Measurements from ENCODE around the gene OR10G7.

The OR10G7 gene, protein sequence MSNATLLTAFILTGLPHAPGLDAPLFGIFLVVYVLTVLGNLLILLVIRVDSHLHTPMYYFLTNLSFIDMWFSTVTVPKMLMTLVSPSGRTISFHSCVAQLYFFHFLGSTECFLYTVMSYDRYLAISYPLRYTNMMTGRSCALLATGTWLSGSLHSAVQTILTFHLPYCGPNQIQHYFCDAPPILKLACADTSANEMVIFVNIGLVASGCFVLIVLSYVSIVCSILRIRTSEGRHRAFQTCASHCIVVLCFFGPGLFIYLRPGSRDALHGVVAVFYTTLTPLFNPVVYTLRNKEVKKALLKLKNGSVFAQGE

DNA sequence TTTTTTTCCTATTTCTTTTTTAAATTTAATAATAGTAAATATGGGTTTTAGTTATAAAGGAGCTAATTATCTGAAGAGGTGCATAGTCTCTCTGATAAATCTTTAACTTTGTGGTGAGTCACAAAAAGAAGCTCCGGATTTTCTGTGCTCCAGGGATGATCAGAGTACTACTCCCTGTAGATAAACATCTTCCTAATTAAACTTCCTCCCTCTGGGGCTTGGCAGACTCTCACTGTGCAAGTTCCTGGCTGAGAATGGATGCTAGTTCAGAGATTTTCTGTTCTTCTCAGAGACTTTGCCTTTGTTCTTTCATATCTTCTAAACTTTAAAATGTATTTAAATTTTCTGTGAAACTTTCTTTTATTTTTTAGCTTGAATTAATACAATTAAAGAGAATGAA, at the start of gene OR10G7:
Gene OR10G7, minus strand, starts transcription at position 72 of the 400 bp plus-strand sequence. CDS start 2,324 bp downstream, outside the sequence.
- Histone ChIP-seq H3K36me3 (ENCODE audit: control insufficient read depth in 2 of 2, insufficient read depth in 2 of 2, low read length in 2 of 2) (no peaks in the 10 kb centered on the region), H3K4me1 (ENCODE audit: control insufficient read depth in 2 of 2, insufficient read depth in 2 of 2, low read length in 2 of 2) (no peaks in the 10 kb centered on the region)

DNA sequence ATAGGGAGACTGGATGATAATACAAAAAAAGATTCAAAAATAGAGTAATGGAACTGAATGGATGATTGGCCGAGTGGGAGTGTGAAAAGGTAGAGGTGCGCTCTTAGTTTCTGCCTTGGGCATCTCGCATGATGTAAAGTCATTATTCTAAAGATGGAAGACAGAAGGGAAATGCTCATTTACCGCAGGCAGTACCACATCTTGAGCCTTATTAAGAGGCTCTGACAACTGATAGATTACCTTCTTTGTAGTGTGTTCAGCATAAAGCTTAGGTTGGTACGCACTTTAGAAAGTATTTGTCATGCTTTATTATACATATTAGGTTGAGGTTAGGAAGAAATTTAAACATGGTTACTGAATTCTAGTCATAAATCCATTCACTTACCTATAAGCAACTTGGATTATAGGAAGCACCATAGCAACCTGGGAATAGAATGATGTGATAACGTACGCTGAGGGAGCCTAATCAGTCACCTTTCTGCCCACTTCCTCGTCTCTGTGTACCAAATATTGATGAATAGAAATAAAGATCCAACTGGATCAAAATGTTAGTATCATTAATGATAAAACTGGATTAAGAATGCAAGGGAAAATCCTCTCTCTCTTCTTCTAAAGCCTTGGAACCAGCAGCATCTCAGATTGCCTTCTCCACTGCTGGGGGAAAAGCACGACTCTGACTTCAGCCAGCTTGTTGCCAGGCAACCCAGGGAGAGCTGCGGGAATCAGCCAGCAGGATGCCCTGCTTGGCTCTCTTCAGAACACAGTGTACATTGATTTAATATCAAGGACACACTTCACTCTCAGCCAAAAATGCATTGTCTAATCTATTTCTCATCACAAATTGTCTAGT, 45.1 kb upstream of the OR10G7 start:
- Histone ChIP-seq H3K27ac (ENCODE audit: low read depth in 2 of 2, low read length in 2 of 2) (no peak overlapping the region), H3K27me3 (ENCODE audit: control insufficient read depth in 2 of 2, insufficient read depth in 2 of 2, low read length in 2 of 2) (no peaks in the 10 kb centered on the region), H3K4me3 (ENCODE audit: low read length in 2 of 2) (no peak overlapping the region), H3K36me3 (ENCODE audit: control insufficient read depth in 2 of 2, insufficient read depth in 2 of 2, low read length in 2 of 2) (no peaks in the 10 kb centered on the region), H3K9me3 (ENCODE audit: control insufficient read depth in 2 of 2, low read length in 2 of 2) (no peaks in the 10 kb centered on the region), H3K9ac (ENCODE audit: low read depth in 1 of 2, low read length in 2 of 2) (no peak overlapping the region), H3K4me1 (ENCODE audit: control insufficient read depth in 2 of 2, insufficient read depth in 2 of 2, low read length in 2 of 2) (no peaks in the 10 kb centered on the region)

More for the DNA sequence above, at the start of gene OR10G7:
- H3K27me3 ChIP-seq (ENCODE audit: control insufficient read depth in 2 of 2, insufficient read depth in 2 of 2, low read length in 2 of 2) = no peaks in the 10 kb centered on the region
- no peak within 1 kb of the TSS for H3K27ac ChIP-seq (ENCODE audit: low read depth in 2 of 2, low read length in 2 of 2)
- H3K9ac ChIP-seq (ENCODE audit: low read depth in 1 of 2, low read length in 2 of 2) = no peak within 1 kb of the TSS
- H3K4me3 ChIP-seq (ENCODE audit: low read length in 2 of 2) = no peak within 1 kb of the TSS
- H3K9me3 ChIP-seq (ENCODE audit: control insufficient read depth in 2 of 2, low read length in 2 of 2) = no peaks in the 10 kb centered on the region

DNA sequence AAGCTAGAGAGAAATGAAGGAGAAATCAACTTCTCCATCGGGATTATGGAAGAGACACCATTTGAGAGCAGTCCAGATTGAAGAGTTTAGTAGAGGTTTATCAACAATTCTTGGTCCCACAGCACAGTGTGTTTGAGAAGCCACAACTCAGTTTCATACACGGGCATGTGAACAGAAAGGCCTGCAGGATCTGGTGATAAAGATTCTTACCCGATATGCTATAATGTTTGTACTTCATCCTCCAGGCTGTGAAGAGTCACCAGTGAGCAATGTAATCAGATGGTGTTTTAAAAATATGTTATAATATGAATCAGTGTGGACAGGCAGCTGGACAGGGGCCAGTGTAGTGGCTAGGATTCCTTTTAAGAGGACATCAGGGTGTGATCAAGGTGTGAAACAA, 44.5 kb upstream of the OR10G7 start:
- Histone ChIP-seq H3K4me3 (ENCODE audit: low read length in 2 of 2) (no peak overlapping the region), H3K27me3 (ENCODE audit: control insufficient read depth in 2 of 2, insufficient read depth in 2 of 2, low read length in 2 of 2) (no peaks in the 10 kb centered on the region), H3K36me3 (ENCODE audit: control insufficient read depth in 2 of 2, insufficient read depth in 2 of 2, low read length in 2 of 2) (no peaks in the 10 kb centered on the region), H3K4me1 (ENCODE audit: control insufficient read depth in 2 of 2, insufficient read depth in 2 of 2, low read length in 2 of 2) (no peaks in the 10 kb centered on the region), H3K9ac (ENCODE audit: low read depth in 1 of 2, low read length in 2 of 2) (no peak overlapping the region), H3K27ac (ENCODE audit: low read depth in 2 of 2, low read length in 2 of 2) (no peak overlapping the region), H3K9me3 (ENCODE audit: control insufficient read depth in 2 of 2, low read length in 2 of 2) (no peaks in the 10 kb centered on the region)

DNA sequence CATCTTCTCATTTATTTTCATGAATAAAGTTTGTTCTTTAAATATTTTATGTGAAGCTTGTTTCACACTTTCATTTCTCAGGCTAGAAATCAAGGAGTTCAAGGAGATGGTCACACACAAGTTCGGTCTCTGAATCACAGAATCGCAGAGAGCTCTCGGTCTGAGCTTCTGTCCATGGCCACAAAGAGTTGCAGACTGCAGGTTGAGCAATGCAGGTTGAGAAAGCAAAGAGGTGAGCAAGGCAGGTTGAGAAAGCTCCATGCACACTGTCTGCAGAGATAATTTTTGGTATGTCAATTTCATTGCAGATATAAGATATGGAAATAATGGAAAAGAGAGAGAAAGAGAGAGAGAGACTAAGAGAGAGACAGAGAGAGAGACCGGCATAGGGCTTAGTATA, 41.2 kb upstream of the OR10G7 start:
- Histone ChIP-seq H3K9me3 (ENCODE audit: control insufficient read depth in 2 of 2, low read length in 2 of 2) (no peaks in the 10 kb centered on the region), H3K36me3 (ENCODE audit: control insufficient read depth in 2 of 2, insufficient read depth in 2 of 2, low read length in 2 of 2) (no peaks in the 10 kb centered on the region), H3K4me1 (ENCODE audit: control insufficient read depth in 2 of 2, insufficient read depth in 2 of 2, low read length in 2 of 2) (no peaks in the 10 kb centered on the region), H3K4me3 (ENCODE audit: low read length in 2 of 2) (no peak overlapping the region), H3K9ac (ENCODE audit: low read depth in 1 of 2, low read length in 2 of 2) (no peak overlapping the region), H3K27ac (ENCODE audit: low read depth in 2 of 2, low read length in 2 of 2) (no peak overlapping the region), H3K27me3 (ENCODE audit: control insufficient read depth in 2 of 2, insufficient read depth in 2 of 2, low read length in 2 of 2) (no peaks in the 10 kb centered on the region)

DNA sequence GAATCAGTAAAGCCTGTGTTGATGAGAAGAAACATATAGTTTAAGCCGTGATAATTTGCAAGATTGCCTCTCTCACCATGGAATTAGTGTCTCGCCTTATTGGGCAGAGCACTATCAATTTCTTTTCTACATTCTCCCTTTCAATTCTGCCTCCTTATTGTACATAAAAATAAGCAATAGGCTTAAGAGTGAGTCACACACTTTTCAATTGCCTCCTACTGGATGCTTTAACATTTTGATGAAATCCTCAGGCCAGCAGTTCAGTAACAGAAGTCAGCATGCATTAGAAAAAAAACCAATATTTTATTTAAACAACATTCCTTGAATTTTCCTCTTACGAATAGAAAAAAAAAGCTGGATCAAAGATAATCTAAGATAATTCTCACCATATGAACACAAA, 40.4 kb upstream of the OR10G7 start:
- Histone ChIP-seq H3K36me3 (ENCODE audit: control insufficient read depth in 2 of 2, insufficient read depth in 2 of 2, low read length in 2 of 2) (no peaks in the 10 kb centered on the region), H3K4me3 (ENCODE audit: low read length in 2 of 2) (no peak overlapping the region), H3K27me3 (ENCODE audit: control insufficient read depth in 2 of 2, insufficient read depth in 2 of 2, low read length in 2 of 2) (no peaks in the 10 kb centered on the region), H3K4me1 (ENCODE audit: control insufficient read depth in 2 of 2, insufficient read depth in 2 of 2, low read length in 2 of 2) (no peaks in the 10 kb centered on the region), H3K27ac (ENCODE audit: low read depth in 2 of 2, low read length in 2 of 2) (no peak overlapping the region), H3K9ac (ENCODE audit: low read depth in 1 of 2, low read length in 2 of 2) (no peak overlapping the region), H3K9me3 (ENCODE audit: control insufficient read depth in 2 of 2, low read length in 2 of 2) (no peaks in the 10 kb centered on the region)

DNA sequence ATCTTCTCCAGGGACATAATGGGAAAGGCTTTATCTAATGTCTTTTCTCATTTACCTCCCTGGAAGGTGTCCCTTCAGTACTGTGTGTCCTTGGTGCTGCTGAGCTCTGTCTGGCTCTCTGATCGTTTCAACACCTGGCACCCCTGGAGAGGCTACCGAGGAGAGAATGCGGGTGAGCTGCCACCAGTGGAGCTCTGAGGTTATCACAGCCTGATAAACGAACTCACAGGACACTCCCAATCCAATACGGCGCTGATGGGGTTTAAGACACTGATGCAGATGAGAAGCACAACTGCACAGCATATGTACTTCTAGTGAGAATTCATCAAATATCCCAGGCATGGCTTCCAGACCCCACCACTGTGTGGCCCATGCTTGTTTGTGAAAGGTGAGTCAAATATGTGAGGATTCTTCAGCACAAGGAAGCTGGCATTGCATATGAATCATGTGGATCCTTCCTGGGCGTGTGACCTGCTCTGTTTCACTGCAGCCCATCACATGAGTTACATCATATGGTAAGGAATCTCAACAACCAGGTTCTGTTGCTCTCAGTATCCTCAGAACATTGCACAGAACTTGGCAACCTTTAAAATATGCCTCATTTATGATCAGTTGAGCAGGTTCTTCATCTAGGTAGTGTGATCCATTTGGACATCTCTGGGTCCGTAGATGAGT, 39.3 kb upstream of the OR10G7 start:
- Histone ChIP-seq H3K27me3 (ENCODE audit: control insufficient read depth in 2 of 2, insufficient read depth in 2 of 2, low read length in 2 of 2) (no peaks in the 10 kb centered on the region), H3K4me1 (ENCODE audit: control insufficient read depth in 2 of 2, insufficient read depth in 2 of 2, low read length in 2 of 2) (peaks cover 2 to 10% of the 10 kb centered on the region in 2 donors), H3K4me3 (ENCODE audit: low read length in 2 of 2) (no peak overlapping the region), H3K9ac (ENCODE audit: low read depth in 1 of 2, low read length in 2 of 2) (no peak overlapping the region), H3K9me3 (ENCODE audit: control insufficient read depth in 2 of 2, low read length in 2 of 2) (no peaks in the 10 kb centered on the region), H3K36me3 (ENCODE audit: control insufficient read depth in 2 of 2, insufficient read depth in 2 of 2, low read length in 2 of 2) (no peaks in the 10 kb centered on the region), H3K27ac (ENCODE audit: low read depth in 2 of 2, low read length in 2 of 2) (no peak overlapping the region)

DNA sequence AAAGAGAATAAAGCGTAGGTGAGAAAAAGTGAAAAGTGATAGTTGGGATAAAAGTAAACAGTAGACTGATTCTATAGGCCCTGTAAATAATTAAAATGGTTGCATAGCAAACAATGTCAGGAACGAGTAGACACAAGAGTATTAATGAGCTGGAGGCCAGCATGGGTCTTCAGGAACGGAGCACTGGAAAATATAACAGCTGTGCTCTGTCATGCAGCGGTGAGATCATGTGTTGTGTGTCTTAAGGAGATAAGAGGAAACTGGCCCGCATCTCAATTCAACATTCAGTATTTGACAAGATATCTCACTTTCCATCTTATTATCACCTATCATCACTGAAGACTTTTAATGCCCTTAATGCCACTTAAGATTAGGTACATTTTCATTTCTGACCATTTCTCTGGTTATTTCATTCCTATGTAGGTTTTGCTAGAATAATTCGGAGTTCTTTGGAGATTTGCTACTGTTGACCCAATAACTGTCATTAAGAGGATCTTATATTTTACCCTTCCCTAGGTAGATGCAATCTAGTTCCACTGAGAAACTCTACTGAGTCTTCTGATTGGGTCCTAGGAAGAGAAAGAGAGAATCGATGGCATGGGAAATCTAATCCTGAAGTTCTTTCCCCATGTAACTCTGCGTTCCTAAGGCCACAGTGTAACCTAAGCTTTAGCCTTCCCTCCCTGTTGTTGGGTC, 38.7 kb upstream of the OR10G7 start:
- H3K27ac ChIP-seq (ENCODE audit: low read depth in 2 of 2, low read length in 2 of 2) = no peak overlapping the region
- no peaks in the 10 kb centered on the region for H3K9me3 ChIP-seq (ENCODE audit: control insufficient read depth in 2 of 2, low read length in 2 of 2)
- no peak overlapping the region for H3K9ac ChIP-seq (ENCODE audit: low read depth in 1 of 2, low read length in 2 of 2)
- H3K4me3 ChIP-seq (ENCODE audit: low read length in 2 of 2) = no peak overlapping the region
- H3K27me3 ChIP-seq (ENCODE audit: control insufficient read depth in 2 of 2, insufficient read depth in 2 of 2, low read length in 2 of 2) = no peaks in the 10 kb centered on the region
- peaks cover 2 to 10% of the 10 kb centered on the region in 2 donors for H3K4me1 ChIP-seq (ENCODE audit: control insufficient read depth in 2 of 2, insufficient read depth in 2 of 2, low read length in 2 of 2)
- no peaks in the 10 kb centered on the region for H3K36me3 ChIP-seq (ENCODE audit: control insufficient read depth in 2 of 2, insufficient read depth in 2 of 2, low read length in 2 of 2)

DNA sequence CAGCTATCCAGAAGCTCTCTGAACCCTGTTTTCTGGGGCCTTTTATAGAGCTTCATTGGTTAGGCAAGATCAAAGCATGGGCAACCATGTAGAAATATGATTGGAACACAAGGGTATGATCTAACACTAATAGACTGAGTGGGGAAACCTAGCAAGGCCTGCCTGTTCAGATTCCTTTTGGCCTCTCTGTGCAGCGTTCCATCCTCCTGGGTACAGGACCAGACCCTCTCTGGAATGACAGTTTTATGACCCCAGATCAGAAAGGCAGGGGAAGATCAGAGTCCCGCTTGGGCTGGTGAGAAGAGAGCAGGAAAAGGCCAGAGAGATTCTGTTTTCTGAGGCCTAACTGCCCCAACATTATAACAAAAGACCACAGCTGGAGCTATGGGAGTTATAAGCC, 37.5 kb upstream of the OR10G7 start:
- H3K4me1 ChIP-seq (ENCODE audit: control insufficient read depth in 2 of 2, insufficient read depth in 2 of 2, low read length in 2 of 2) = peaks cover 2 to 10% of the 10 kb centered on the region in 2 donors
- no peaks in the 10 kb centered on the region for H3K9me3 ChIP-seq (ENCODE audit: control insufficient read depth in 2 of 2, low read length in 2 of 2)
- H3K27me3 ChIP-seq (ENCODE audit: control insufficient read depth in 2 of 2, insufficient read depth in 2 of 2, low read length in 2 of 2) = no peaks in the 10 kb centered on the region
- H3K27ac ChIP-seq (ENCODE audit: low read depth in 2 of 2, low read length in 2 of 2) = no peak overlapping the region
- H3K36me3 ChIP-seq (ENCODE audit: control insufficient read depth in 2 of 2, insufficient read depth in 2 of 2, low read length in 2 of 2) = no peaks in the 10 kb centered on the region
- no peak overlapping the region for H3K4me3 ChIP-seq (ENCODE audit: low read length in 2 of 2)
- no peak overlapping the region for H3K9ac ChIP-seq (ENCODE audit: low read depth in 1 of 2, low read length in 2 of 2)

DNA sequence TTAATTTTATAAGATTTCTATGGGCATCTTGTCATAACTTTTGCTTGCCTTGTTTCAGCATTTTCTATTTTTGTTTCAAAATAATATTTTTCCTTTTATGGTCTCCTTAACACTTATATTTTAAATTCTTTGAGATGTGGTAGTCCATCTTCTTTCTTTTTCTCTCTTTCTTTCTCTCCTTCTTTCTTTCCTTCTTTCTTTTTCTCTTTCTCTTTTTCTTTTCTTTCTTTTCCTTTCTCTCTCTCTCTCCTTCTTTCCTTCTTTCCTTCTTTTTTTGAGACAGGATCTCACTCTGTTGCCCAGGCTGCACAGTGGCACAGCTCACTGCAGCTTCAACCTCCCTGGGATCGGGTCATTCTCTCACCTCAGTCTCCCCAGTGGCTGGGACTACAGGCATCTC, 36.1 kb upstream of the OR10G7 start:
- Histone ChIP-seq H3K4me1 (ENCODE audit: control insufficient read depth in 2 of 2, insufficient read depth in 2 of 2, low read length in 2 of 2) (peaks cover 2 to 10% of the 10 kb centered on the region in 2 donors), H3K9me3 (ENCODE audit: control insufficient read depth in 2 of 2, low read length in 2 of 2) (no peaks in the 10 kb centered on the region), H3K27ac (ENCODE audit: low read depth in 2 of 2, low read length in 2 of 2) (no peak overlapping the region), H3K4me3 (ENCODE audit: low read length in 2 of 2) (no peak overlapping the region), H3K9ac (ENCODE audit: low read depth in 1 of 2, low read length in 2 of 2) (no peak overlapping the region), H3K36me3 (ENCODE audit: control insufficient read depth in 2 of 2, insufficient read depth in 2 of 2, low read length in 2 of 2) (no peaks in the 10 kb centered on the region), H3K27me3 (ENCODE audit: control insufficient read depth in 2 of 2, insufficient read depth in 2 of 2, low read length in 2 of 2) (no peaks in the 10 kb centered on the region)
